HepG2 (cell line): ENCODE results near the gene CAMK1G. TPM values are rescaled to one million over a fixed set of nuclear protein-coding genes. Genes with fewer than 3 reads are reported as not detected.
A peak's percentile ranks its signal among the peaks of the same experiment; 100 is the strongest.

ENCODE experiments used
- ATAC-seq: fragments of 200-7000 bp; cut with Tn5 transposase; 3 replicates; pipeline ENCODE4 v1.9.1; 2020; ENCODE audit warnings: mild to moderate bottlenecking, moderate library complexity
- BruUV-seq: library from RNA; stranded (reverse); fragments of 400-500 nt; replicated peaks from 2 replicates; lab custom pipeline; 2021; lab: Mats Ljungman, UMichigan
- CTCF ChIA-PET: fragments of 300-600 bp; formaldehyde crosslinking; extraction: SDS; loops from one replicate; lab custom pipeline; 2021; ENCODE audit warnings: low total read pairs, inconsistent platforms, low intra/inter-chr PET ratio; lab: Yijun Ruan, JAX
- POLR2A ChIA-PET: fragments of 350-600 bp; sonication (Branson Sonifier 250); formaldehyde crosslinking; loops from one replicate; lab custom pipeline; 2020; ENCODE audit warnings: antibody characterized with exemption, inconsistent platforms; lab: Yijun Ruan, JAX
- DNase-seq: peaks from one replicate; pipeline ENCODE4 v3.0.0-alpha.2; 2015; ENCODE audit warnings: low spot score
- FAIRE-seq: peaks from 3 replicates; lab custom pipeline; 2011; peaks lifted over from hg19 to GRCh38; lab: Jason Lieb, UNC
- H2AFZ ChIP-seq: one replicate; pipeline ENCODE4 v1.6.1; 2011; ENCODE audit warnings: low read length, inconsistent platforms
- H3K27ac ChIP-seq: fragments of 300-600 bp; 3 replicates; pipeline ENCODE4 v1.8.0; 2011; ENCODE audit warnings: mixed run types, mild to moderate bottlenecking, mixed read lengths, low read length, inconsistent platforms; ENCODE audit not compliant: insufficient read depth; ENCODE audit errors: extremely low read length
- H3K27me3 ChIP-seq, 2 experiments: fragments of 200-600 bp in 1 of 2; 2 replicates in 1 of 2; 3 replicates in 1 of 2; pipeline versions ENCODE4 v1.6.0 to v1.8.0; 2011; ENCODE audit warnings: low read length in 2 of 2, mild to moderate bottlenecking in 2 of 2, moderate library complexity in 2 of 2, inconsistent platforms in 1 of 2; ENCODE audit not compliant: insufficient read depth in 2 of 2, control insufficient read depth in 1 of 2
- H3K36me3 ChIP-seq, 2 experiments: fragments of 200-600 bp in 1 of 2; replicated peaks in 1 of 2; 2 replicates in 1 of 2; 3 replicates in 1 of 2; pipeline versions ENCODE4 v1.5.1 to v1.8.0; 2011; ENCODE audit warnings: low read length in 2 of 2, inconsistent platforms in 1 of 2; ENCODE audit not compliant: insufficient read depth in 2 of 2, control insufficient read depth in 1 of 2
- H3K4me1 ChIP-seq: 2 replicates; pipeline ENCODE4 v1.5.1; 2012; ENCODE audit warnings: low read length, inconsistent platforms; ENCODE audit not compliant: insufficient read depth
- H3K4me2 ChIP-seq: 2 replicates; pipeline ENCODE4 v1.6.0; 2011; ENCODE audit warnings: low read depth, low read length, inconsistent platforms
- H3K4me3 ChIP-seq, 3 experiments: fragments of 200-600 bp in 1 of 3; sonication (generic), shearing (Covaris generic) in 1 of 3; replicated peaks in 1 of 3; 2 replicates each; pipeline ENCODE4 v1.5.1; 2011 to 2016; ENCODE audit warnings: low read length in 3 of 3, inconsistent platforms in 2 of 3, low read depth in 2 of 3, mild to moderate bottlenecking in 2 of 3, control low read depth in 1 of 3, mixed read lengths in 1 of 3; ENCODE audit not compliant: insufficient read depth in 1 of 3
- H3K79me2 ChIP-seq: one replicate; pipeline ENCODE4 v1.6.1; 2011; ENCODE audit warnings: low read length, inconsistent platforms; ENCODE audit not compliant: insufficient read depth
- H3K9ac ChIP-seq: 2 replicates; pipeline ENCODE4 v1.6.0; 2011; ENCODE audit warnings: mild to moderate bottlenecking, low read depth, low read length, inconsistent platforms; ENCODE audit not compliant: insufficient read depth
- H3K9me3 ChIP-seq: 2 replicates; pipeline ENCODE4 v1.5.1; 2012; ENCODE audit warnings: mild to moderate bottlenecking, low read length
- H4K20me1 ChIP-seq: 2 replicates; pipeline ENCODE4 v1.6.0; 2011; ENCODE audit warnings: inconsistent platforms, mild to moderate bottlenecking, low read length, moderate library complexity; ENCODE audit not compliant: insufficient read depth
- ATAD3A ChIP-seq: sonication (generic); formaldehyde crosslinking; IDR thresholded peaks from 2 replicates; pipeline ENCODE4 v1.4.0; 2020; ENCODE audit warnings: missing genetic modification reagents
- CENPX ChIP-seq: sonication (generic); formaldehyde crosslinking; IDR thresholded peaks from 2 replicates; pipeline ENCODE4 v1.9.0; 2021; ENCODE audit warnings: mild to moderate bottlenecking, missing genetic modification reagents, moderate library complexity
- HCFC1 ChIP-seq: fragments of 150-350 bp; IDR thresholded peaks from 2 replicates; pipeline ENCODE4 v1.6.1; 2014; ENCODE audit warnings: low read depth, low read length
- KLF16 ChIP-seq, 2 experiments: sonication (generic) in 1 of 2; formaldehyde crosslinking in 1 of 2; IDR thresholded peaks; 2 replicates each; pipeline versions ENCODE4 v1.6.1 to v1.8.0; 2016 to 2023; ENCODE audit warnings: missing genetic modification reagents in 2 of 2, missing compliant biosample characterization in 1 of 2
- RBFOX2 ChIP-seq: fragments of 200-400 bp; formaldehyde crosslinking; IDR thresholded peaks from 2 replicates; pipeline ENCODE4 v1.6.1; 2017; ENCODE audit warnings: low read depth, mild to moderate bottlenecking, low read length
- RFX5 ChIP-seq: IDR thresholded peaks from 2 replicates; pipeline ENCODE4 v1.6.1; 2011; ENCODE audit warnings: low read depth, low read length, improper control_type of control experiment
- ZNF224 ChIP-seq: sonication (generic); formaldehyde crosslinking; IDR thresholded peaks from 2 replicates; pipeline ENCODE4 v1.5.0; 2020; ENCODE audit warnings: mild to moderate bottlenecking, missing genetic modification reagents
- ZNF496 ChIP-seq: sonication (generic); formaldehyde crosslinking; IDR thresholded peaks from 2 replicates; pipeline ENCODE4 v1.8.1; 2023; ENCODE audit warnings: mild to moderate bottlenecking, moderate library complexity, missing genetic modification reagents; ENCODE audit not compliant: insufficient replicate concordance
- WGBS: methylation state at CpG from one replicate; pipeline ENCODE4 v1.1.6; 2017; ENCODE audit warnings: low lambda C conversion rate; 5-methylcytosine and 5-hydroxymethylcytosine counted together
- in situ Hi-C: cut with HindIII; loops from 2 replicates; pipeline ENCODE4 v1.10.0; 2017; ENCODE audit warnings: low pct_unique_long_range_greater_than_20kb; ENCODE audit not compliant: extremely low pct_ligation_motif_present
- intact Hi-C: fragments of 100-400 bp; cut with micrococcal nuclease; formaldehyde crosslinking; loops from one replicate; pipeline ENCODE4 v1.10.0; 2022; ENCODE audit not compliant: unreplicated experiment
- polyA plus RNA-seq, 8 experiments: library from polyadenylated mRNA; depleted of rRNA in 3 of 8; stranded (reverse) in 7 of 8; unstranded in 1 of 8; fragments of >200 nt; fragmentation: Illumina TruSeq in 4 of 8; extraction: Trizol in 4 of 8; gene quantifications; 2 replicates each; pipeline versions ENCODE4 v1.2.1 to v1.2.3, GENCODE V29; 2011 to 2016; ENCODE audit warnings: low read depth in 4 of 8, missing spikeins in 1 of 8, mixed read lengths in 1 of 8; ENCODE audit not compliant: insufficient read depth in 1 of 8
- total RNA-seq, 5 experiments: library from RNA; depleted of rRNA; stranded (reverse); fragments of >200 nt; fragmentation: Illumina TruSeq; extraction: Trizol; gene quantifications; 2 replicates each; pipeline ENCODE4 v1.2.3, GENCODE V29; 2016; ENCODE audit warnings: low read depth in 1 of 5
- TF ChIP-seq, protein P1 (sequence below): sonication (generic); formaldehyde crosslinking; IDR thresholded peaks from 2 replicates; pipeline ENCODE4 v1.9.0; 2022; ENCODE audit warnings: missing genetic modification reagents, mild to moderate bottlenecking, borderline replicate concordance
- TF ChIP-seq, protein P2 (sequence below): sonication (generic); formaldehyde crosslinking; IDR thresholded peaks from 2 replicates; pipeline ENCODE4 v1.5.0; 2020; ENCODE audit warnings: mild to moderate bottlenecking, missing genetic modification reagents, moderate library complexity

CAMK1G gene
- total and polyA plus RNA-seq, 2 of the 13 experiments (the other 11 are each of a cell fraction or from before 2014, with no cell fraction given), result not detected

DNA sequence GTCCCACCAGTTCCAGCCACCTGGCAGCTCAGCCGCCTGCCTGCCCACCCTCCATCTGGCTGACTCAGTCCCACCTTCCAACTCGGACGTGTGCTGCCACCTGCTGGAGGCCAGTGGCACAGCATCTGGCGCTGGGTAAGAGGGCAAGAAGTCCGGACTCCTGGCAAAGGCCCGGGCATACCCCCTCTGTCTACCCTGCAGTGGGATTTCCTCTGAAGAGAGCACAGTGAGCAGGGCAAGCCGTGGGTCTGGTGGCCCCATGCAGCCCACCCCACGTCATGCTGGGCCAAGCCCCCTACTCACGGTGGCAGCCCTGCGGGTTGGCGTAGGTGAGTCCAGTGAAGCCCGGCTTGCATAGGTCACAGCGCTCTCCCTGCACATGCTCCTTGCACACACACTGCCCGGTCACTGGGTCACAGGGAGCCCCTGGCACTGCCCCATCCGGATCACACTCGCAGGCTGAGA, 44.2 kb downstream of the CAMK1G start (continued):
- TF ChIP-seq, protein P1, sequence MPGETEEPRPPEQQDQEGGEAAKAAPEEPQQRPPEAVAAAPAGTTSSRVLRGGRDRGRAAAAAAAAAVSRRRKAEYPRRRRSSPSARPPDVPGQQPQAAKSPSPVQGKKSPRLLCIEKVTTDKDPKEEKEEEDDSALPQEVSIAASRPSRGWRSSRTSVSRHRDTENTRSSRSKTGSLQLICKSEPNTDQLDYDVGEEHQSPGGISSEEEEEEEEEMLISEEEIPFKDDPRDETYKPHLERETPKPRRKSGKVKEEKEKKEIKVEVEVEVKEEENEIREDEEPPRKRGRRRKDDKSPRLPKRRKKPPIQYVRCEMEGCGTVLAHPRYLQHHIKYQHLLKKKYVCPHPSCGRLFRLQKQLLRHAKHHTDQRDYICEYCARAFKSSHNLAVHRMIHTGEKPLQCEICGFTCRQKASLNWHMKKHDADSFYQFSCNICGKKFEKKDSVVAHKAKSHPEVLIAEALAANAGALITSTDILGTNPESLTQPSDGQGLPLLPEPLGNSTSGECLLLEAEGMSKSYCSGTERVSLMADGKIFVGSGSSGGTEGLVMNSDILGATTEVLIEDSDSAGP (CRISPR knock-in tag), result peak; percentile 27; the same call in 1 of the 2 replicates
- TF ChIP-seq RFX5, result no peak
- TF ChIP-seq, protein P2, sequence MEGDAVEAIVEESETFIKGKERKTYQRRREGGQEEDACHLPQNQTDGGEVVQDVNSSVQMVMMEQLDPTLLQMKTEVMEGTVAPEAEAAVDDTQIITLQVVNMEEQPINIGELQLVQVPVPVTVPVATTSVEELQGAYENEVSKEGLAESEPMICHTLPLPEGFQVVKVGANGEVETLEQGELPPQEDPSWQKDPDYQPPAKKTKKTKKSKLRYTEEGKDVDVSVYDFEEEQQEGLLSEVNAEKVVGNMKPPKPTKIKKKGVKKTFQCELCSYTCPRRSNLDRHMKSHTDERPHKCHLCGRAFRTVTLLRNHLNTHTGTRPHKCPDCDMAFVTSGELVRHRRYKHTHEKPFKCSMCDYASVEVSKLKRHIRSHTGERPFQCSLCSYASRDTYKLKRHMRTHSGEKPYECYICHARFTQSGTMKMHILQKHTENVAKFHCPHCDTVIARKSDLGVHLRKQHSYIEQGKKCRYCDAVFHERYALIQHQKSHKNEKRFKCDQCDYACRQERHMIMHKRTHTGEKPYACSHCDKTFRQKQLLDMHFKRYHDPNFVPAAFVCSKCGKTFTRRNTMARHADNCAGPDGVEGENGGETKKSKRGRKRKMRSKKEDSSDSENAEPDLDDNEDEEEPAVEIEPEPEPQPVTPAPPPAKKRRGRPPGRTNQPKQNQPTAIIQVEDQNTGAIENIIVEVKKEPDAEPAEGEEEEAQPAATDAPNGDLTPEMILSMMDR, result peak; percentile 93

DNA sequence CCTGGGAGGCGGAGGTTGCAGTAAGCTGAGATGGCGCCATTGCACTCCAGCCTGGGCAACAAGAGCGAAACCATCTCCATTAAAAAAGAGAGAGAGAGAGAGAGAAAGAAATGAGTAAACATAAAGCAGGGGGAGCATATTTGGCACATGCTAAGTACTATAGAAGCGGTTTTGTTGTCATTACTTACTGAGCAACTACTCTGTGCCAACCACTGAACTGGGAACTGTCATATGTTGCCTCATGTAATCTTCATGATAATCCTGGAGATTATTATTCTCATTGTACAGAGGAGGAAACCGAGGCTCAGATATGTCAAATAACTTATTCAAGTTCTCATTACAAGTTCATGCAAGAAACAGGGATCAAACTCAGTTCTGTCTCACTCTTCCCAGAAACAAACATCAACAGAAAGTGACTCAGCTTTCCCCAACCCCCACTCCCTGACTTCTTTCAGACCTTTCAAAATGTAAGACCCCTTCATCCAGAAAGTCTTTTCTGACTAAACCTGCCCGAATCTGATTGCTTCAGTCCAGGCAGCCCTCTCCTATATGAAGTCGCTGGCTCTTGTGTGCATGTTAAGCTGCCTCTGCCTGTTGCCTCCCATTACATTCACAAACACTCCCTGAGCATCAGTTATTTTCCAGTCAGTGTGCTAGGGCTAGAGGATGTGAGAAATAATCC, 45.2 kb downstream of the CAMK1G start:
- H3K9me3 ChIP-seq, result no peaks in the 10 kb centered on the region
- TF ChIP-seq KLF16 (CRISPR knock-in tag; IDR thresholded peaks at IDR 0.05), result no peak
- no peak for TF ChIP-seq ZNF496 (CRISPR knock-in tag)
- TF ChIP-seq ATAD3A (CRISPR knock-in tag), result no peak
- TF ChIP-seq HCFC1, result no peak
- TF ChIP-seq CENPX, result no peak
- no peak for TF ChIP-seq RBFOX2
- TF ChIP-seq ZNF224, result no peak
- H3K4me3 ChIP-seq, result no peak overlapping the region
- no peak overlapping the region for H3K4me2 ChIP-seq
- ATAC-seq (no peak), DNase-seq (no peak), FAIRE-seq (no peak)
- no peak overlapping the region for H3K27ac ChIP-seq
- H4K20me1 ChIP-seq, result no peaks in the 10 kb centered on the region
- H3K4me1 ChIP-seq, result no peaks in the 10 kb centered on the region
- H2AFZ ChIP-seq, result no peak overlapping the region
- intact Hi-C loops (no loop called here), in situ Hi-C loops (no loop called here)
- ChIA-PET CTCF (interaction anchor here (2.9 kb wide), 1 partner anchor 51 kb away, joined by 14 read pairs; no protein-coding TSS in a partner anchor), POLR2A (no interaction called here)
- H3K9ac ChIP-seq, result no peak overlapping the region
- H3K79me2 ChIP-seq, result no peaks in the 10 kb centered on the region
- H3K27me3 ChIP-seq, result no peaks in the 10 kb centered on the region; a peak in 1 of 5 replicates
- no peaks in the 10 kb centered on the region for H3K36me3 ChIP-seq
- 45% methylated on average over 7 of the region's 7 CpGs for WGBS
- BruUV-seq, result no TSS peak
